ENCODE data around the gene GSE1. TPM values are rescaled to one million over a fixed set of nuclear protein-coding genes. Genes with fewer than 3 reads are reported as not detected.

The GSE1 gene
- total RNA-seq, 4 donors from 2014 or later, result 79.7 to 196 (median 143) TPM

DNA sequence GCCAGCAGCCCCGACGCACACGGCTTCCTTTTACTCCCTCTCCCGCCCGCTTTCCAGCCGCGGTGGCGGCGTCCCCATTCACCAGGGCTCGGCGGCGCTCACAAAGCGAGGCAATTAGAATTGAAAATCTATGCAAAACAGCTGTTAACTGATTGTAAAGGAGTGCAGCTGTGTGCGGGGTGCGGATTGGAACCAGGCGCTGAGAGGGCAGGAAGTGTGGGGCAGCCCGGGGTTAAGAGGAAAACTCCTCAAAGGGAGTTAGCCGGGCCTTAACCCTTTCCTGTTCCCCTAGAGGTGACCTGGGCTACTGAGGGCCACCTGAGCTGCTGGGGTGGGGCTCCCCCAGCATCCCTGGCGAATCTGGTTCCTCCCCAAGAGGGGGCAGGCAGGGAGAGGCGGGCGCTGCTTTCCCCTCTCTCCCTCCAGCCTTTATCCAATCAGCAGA lies 5.8 kb upstream of the GSE1 start:
- TF ChIP-seq, protein P1, sequence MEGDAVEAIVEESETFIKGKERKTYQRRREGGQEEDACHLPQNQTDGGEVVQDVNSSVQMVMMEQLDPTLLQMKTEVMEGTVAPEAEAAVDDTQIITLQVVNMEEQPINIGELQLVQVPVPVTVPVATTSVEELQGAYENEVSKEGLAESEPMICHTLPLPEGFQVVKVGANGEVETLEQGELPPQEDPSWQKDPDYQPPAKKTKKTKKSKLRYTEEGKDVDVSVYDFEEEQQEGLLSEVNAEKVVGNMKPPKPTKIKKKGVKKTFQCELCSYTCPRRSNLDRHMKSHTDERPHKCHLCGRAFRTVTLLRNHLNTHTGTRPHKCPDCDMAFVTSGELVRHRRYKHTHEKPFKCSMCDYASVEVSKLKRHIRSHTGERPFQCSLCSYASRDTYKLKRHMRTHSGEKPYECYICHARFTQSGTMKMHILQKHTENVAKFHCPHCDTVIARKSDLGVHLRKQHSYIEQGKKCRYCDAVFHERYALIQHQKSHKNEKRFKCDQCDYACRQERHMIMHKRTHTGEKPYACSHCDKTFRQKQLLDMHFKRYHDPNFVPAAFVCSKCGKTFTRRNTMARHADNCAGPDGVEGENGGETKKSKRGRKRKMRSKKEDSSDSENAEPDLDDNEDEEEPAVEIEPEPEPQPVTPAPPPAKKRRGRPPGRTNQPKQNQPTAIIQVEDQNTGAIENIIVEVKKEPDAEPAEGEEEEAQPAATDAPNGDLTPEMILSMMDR (IDR thresholded peaks at IDR 0.05), result peak in 1 of 6 experiments; percentile 18
- TF ChIP-seq POLR2A (IDR thresholded peaks at IDR 0.05), result no peak

DNA sequence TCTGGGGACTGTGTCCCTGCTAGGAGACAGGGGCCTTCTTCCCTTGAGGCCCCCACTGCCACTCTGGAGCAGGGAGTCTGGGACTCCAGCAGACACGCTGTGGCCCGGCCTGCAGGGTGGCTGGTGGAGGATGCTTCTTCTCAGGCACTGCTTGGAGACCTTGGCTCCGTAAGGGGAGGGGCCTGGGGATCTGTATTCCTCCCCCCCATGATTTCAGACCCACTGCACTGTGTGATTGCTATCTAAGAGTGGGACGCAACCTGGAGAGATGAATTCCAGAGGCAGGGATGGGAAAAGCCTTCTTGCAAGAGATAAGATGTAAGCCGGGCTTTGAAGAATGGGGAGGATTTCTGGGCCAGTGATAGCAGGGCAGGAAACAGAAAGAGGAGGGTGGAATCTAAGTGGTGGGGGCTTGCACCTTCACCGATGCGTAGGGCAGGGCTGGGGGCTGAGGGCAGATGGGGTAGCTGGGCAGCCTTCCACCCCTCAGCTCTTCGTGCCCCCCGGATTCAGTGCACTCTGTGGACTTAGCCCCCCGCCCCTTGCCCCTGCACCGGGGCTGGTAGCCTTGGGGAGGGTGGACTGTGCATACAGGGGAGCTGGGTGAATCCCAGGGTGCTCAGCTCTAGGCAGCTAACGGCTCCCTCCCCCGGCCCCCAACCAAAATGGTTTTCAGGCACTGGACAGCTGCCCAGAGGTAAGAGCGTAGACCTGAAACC lies 5.2 kb upstream of the GSE1 start:
- H3K9me3 ChIP-seq, result no peaks in the 10 kb centered on the region
- H3K27ac ChIP-seq, result no peak overlapping the region
- no peak for DNase-seq
- peaks cover 4 to 65% (median 28%) of the 10 kb centered on the region in 4 donors for H3K4me1 ChIP-seq
- H3K27me3 ChIP-seq, result no peaks in the 10 kb centered on the region
- TF ChIP-seq POLR2A (IDR thresholded peaks at IDR 0.05), result no peak
- TF ChIP-seq, protein P1 (IDR thresholded peaks at IDR 0.05), result no peak
- H3K36me3 ChIP-seq, result no peaks in the 10 kb centered on the region
- H3K4me3 ChIP-seq, result no peak overlapping the region

More for the DNA sequence above, 5.8 kb upstream of the GSE1 start:
- H3K36me3 ChIP-seq, result no peaks in the 10 kb centered on the region
- H3K4me3 ChIP-seq, result no peak overlapping the region
- no peaks in the 10 kb centered on the region for H3K9me3 ChIP-seq
- H3K27ac ChIP-seq, result no peak overlapping the region
- no peaks in the 10 kb centered on the region for H3K27me3 ChIP-seq
- peak; percentile 35 to 57 (median 55) for DNase-seq
- peaks cover 4 to 66% (median 27%) of the 10 kb centered on the region in 4 donors for H3K4me1 ChIP-seq

DNA sequence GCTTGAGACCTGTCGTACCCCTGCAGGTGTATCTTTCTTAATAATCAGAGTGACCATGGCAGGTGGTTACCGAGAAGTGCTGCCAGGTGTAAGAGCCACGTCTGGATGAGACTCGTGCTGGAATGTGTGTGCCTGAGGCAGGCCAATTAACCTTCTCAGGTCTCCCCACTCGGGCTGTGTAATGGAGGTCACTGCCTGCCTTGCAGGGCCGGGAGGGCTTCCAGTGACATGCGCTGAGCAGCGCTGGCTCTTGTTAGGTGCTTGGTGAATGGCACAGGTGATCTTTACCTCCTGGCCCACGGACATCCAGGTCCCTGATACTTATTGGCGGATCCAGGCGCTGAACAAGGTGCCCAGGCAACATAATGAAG lies 4.6 kb upstream of the GSE1 start:
- H3K27me3 ChIP-seq, result no peaks in the 10 kb centered on the region
- no peak overlapping the region for H3K27ac ChIP-seq
- H3K9me3 ChIP-seq, result no peaks in the 10 kb centered on the region
- H3K4me3 ChIP-seq, result no peak overlapping the region
- no peak for DNase-seq
- H3K36me3 ChIP-seq, result no peaks in the 10 kb centered on the region
- peaks cover 4 to 62% (median 28%) of the 10 kb centered on the region in 4 donors for H3K4me1 ChIP-seq
- no peak for TF ChIP-seq POLR2A (IDR thresholded peaks at IDR 0.05)
- TF ChIP-seq, protein P1 (IDR thresholded peaks at IDR 0.05), result no peak

DNA sequence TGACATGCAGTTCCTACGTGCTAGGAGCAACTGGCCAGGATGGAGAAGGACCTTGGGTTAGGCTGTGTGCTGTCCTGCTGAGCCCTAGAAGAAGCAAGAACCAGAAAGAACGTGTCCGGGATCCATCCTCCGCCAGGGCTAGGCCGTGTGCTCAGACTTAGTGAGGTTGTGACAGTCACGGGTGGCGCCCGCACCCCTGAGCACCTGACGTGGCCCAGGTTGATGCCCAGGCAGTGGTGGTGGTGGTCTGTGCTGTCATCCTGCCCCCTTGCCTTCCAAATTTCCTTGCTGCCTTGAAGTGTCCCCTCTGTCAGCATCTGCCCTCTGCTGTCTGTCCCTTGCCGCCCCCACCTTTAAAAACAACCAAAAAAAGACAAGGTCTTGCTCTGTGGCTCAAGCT lies 4.2 kb upstream of the GSE1 start:
- H3K27me3 ChIP-seq, result no peaks in the 10 kb centered on the region
- no peak for TF ChIP-seq POLR2A (IDR thresholded peaks at IDR 0.05)
- TF ChIP-seq, protein P1 (IDR thresholded peaks at IDR 0.05), result no peak
- DNase-seq, result no peak
- H3K9me3 ChIP-seq, result no peaks in the 10 kb centered on the region
- no peak overlapping the region for H3K27ac ChIP-seq
- H3K4me1 ChIP-seq, result peaks cover 4 to 64% (median 28%) of the 10 kb centered on the region in 4 donors
- H3K4me3 ChIP-seq, result no peak overlapping the region
- H3K36me3 ChIP-seq, result no peaks in the 10 kb centered on the region

DNA sequence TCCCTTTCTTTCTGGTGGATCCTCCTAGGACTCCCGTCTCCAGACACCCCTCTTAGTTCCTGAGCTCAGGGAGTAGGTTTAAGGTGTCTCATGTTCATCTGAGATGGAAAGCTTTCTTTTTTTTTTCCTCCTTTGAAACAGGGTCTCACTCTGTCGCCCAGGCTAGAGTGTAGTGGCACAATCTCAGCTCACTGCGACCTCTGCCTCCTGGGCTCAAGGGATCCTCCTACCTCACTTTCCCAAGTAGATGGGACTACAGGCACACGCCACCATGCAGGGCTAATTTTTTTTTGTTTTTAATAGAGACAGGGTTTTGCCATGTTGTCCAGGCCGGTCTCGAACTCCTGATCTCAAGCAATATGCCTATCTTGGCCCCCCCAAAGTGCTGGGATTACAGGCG lies 3.6 kb upstream of the GSE1 start:
- Histone ChIP-seq H3K27ac (no peak overlapping the region), H3K36me3 (no peaks in the 10 kb centered on the region), H3K9me3 (no peaks in the 10 kb centered on the region), H3K27me3 (no peaks in the 10 kb centered on the region), H3K4me3 (no peak overlapping the region), H3K4me1 (peaks cover 4 to 71% (median 33%) of the 10 kb centered on the region in 4 donors)
- TF ChIP-seq POLR2A (IDR thresholded peaks at IDR 0.05), result no peak
- TF ChIP-seq, protein P1 (IDR thresholded peaks at IDR 0.05), result no peak
- no peak for DNase-seq
